Measurements from ENCODE around the gene PSMC1.
A peak's percentile ranks its signal among the peaks of the same experiment; 100 is the strongest.
"Not testable (repeated sequence)": the region's sequence is repeated elsewhere in the genome, so short reads cannot be mapped to it uniquely, and the experiment has no call there.

The PSMC1 gene

DNA sequence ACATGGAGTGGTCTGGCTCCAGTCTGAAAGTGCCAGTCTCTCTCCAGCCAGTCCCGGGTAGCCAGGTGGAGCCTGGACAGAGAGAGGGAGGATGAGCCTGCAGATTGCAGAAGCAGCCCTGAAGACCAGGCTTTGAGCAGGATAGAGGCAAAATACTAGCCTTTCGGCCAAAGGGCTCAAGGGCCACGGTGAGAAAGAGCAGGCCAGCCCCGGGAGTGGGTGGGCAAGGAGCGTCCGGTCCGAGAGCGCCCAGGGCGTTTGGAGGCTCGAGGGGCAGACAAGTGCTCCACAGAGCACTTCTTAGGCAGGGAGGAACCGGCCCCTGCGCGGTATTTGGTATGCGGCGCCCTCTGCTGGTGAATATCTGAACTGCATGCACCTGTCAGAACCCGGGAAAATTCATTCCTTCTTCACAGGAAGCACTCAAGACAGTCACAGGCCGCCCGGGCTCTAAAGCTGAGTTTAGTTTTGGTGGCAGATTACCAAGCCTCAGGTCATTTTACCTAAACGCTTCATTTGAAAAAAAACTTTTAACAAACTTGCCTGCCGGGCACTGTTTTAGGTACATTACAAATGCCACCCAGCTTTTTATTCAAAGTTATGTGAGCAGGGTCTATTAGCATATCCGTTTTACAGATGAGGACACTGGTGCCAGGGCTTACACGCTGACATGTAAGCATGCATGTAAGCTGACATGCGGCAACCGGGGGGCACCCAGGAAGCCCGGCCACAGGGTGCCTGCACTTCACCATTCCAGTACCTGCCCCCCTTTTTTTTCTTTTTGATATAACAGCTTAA lies 21.0 kb upstream of the PSMC1 start:
- H3K4me2 ChIP-seq (ENCODE audit: low read length), result peak overlapping the region; percentile 75
- peaks cover 4% of the 10 kb centered on the region; the same call in 1 of the 2 replicates for H3K27me3 ChIP-seq (ENCODE audit: low read depth, low read length)
- peak overlapping the region; percentile 93 for H2AFZ ChIP-seq (ENCODE audit: low read depth, low read length)
- no peak overlapping the region for H3K9ac ChIP-seq (ENCODE audit: low read length)
- H4K20me1 ChIP-seq (ENCODE audit: insufficient read depth, low read length), result no peaks in the 10 kb centered on the region
- H3K4me1 ChIP-seq (ENCODE audit: low read length), result peaks cover 4% of the 10 kb centered on the region
- TF ChIP-seq, protein P1, sequence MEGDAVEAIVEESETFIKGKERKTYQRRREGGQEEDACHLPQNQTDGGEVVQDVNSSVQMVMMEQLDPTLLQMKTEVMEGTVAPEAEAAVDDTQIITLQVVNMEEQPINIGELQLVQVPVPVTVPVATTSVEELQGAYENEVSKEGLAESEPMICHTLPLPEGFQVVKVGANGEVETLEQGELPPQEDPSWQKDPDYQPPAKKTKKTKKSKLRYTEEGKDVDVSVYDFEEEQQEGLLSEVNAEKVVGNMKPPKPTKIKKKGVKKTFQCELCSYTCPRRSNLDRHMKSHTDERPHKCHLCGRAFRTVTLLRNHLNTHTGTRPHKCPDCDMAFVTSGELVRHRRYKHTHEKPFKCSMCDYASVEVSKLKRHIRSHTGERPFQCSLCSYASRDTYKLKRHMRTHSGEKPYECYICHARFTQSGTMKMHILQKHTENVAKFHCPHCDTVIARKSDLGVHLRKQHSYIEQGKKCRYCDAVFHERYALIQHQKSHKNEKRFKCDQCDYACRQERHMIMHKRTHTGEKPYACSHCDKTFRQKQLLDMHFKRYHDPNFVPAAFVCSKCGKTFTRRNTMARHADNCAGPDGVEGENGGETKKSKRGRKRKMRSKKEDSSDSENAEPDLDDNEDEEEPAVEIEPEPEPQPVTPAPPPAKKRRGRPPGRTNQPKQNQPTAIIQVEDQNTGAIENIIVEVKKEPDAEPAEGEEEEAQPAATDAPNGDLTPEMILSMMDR (IDR thresholded peaks at IDR 0.05; ENCODE audit: low read depth, low read length), result peak; percentile 91
- TF ChIP-seq EZH2phosphoT487 (IDR thresholded peaks at IDR 0.05; ENCODE audit: low read depth), result no peak
- no peaks in the 10 kb centered on the region for H3K79me2 ChIP-seq (ENCODE audit: low read length)
- H3K27ac ChIP-seq (ENCODE audit: low read length), result no peak overlapping the region
- no peaks in the 10 kb centered on the region for H3K36me3 ChIP-seq (replicated peaks; ENCODE audit: low read depth, low read length)
- peaks cover 14% of the 10 kb centered on the region for H3K9me3 ChIP-seq (ENCODE audit: insufficient read depth, low read length)
- H3K4me3 ChIP-seq (ENCODE audit: low read length), result peak overlapping the region; percentile 45

GRCh38 chr14:90239139-90239538 lies 17.2 kb upstream of the PSMC1 start:
- no peak overlapping the region for H3K4me2 ChIP-seq (ENCODE audit: low read length)
- H3K27me3 ChIP-seq (ENCODE audit: low read depth, low read length), result peaks cover 4% of the 10 kb centered on the region; the same call in 1 of the 2 replicates
- H2AFZ ChIP-seq (ENCODE audit: low read depth, low read length), result no peak overlapping the region
- peaks cover 4% of the 10 kb centered on the region for H3K4me1 ChIP-seq (ENCODE audit: low read length)
- no peak overlapping the region for H3K9ac ChIP-seq (ENCODE audit: low read length)
- H3K4me3 ChIP-seq (ENCODE audit: low read length), result no peak overlapping the region
- no peak for TF ChIP-seq EZH2phosphoT487 (IDR thresholded peaks at IDR 0.05; ENCODE audit: low read depth)
- TF ChIP-seq, protein P1 (IDR thresholded peaks at IDR 0.05; ENCODE audit: low read depth, low read length), result no peak
- no peak overlapping the region for H3K27ac ChIP-seq (ENCODE audit: low read length)
- no peaks in the 10 kb centered on the region for H3K79me2 ChIP-seq (ENCODE audit: low read length)
- no peaks in the 10 kb centered on the region for H3K36me3 ChIP-seq (replicated peaks; ENCODE audit: low read depth, low read length)
- H4K20me1 ChIP-seq (ENCODE audit: insufficient read depth, low read length), result no peaks in the 10 kb centered on the region
- peaks cover 14% of the 10 kb centered on the region for H3K9me3 ChIP-seq (ENCODE audit: insufficient read depth, low read length)

- Histone ChIP-seq H3K4me1 (ENCODE audit: low read length) (no peaks in the 10 kb centered on the region), H3K9ac (ENCODE audit: low read length) (no peak overlapping the region), H4K20me1 (ENCODE audit: insufficient read depth, low read length) (no peaks in the 10 kb centered on the region), H3K9me3 (ENCODE audit: insufficient read depth, low read length) (peaks cover 14% of the 10 kb centered on the region), H3K4me2 (ENCODE audit: low read length) (no peak overlapping the region), H2AFZ (ENCODE audit: low read depth, low read length) (no peak overlapping the region), H3K4me3 (ENCODE audit: low read length) (no peak overlapping the region), H3K27me3 (ENCODE audit: low read depth, low read length) (no peaks in the 10 kb centered on the region; the same call in 1 of the 2 replicates), H3K36me3 (replicated peaks; ENCODE audit: low read depth, low read length) (no peaks in the 10 kb centered on the region), H3K27ac (ENCODE audit: low read length) (no peak overlapping the region), H3K79me2 (ENCODE audit: low read length) (no peaks in the 10 kb centered on the region)
- TF ChIP-seq EZH2phosphoT487 (IDR thresholded peaks at IDR 0.05; ENCODE audit: low read depth), result no peak
- TF ChIP-seq, protein P1 (IDR thresholded peaks at IDR 0.05; ENCODE audit: low read depth, low read length), result no peak
These were observed 13.9 kb upstream of the PSMC1 start for GRCh38 chr14:90242444-90242843.

- Histone ChIP-seq H2AFZ (ENCODE audit: low read depth, low read length) (no peak overlapping the region), H3K79me2 (ENCODE audit: low read length) (no peaks in the 10 kb centered on the region), H3K4me3 (ENCODE audit: low read length) (no peak overlapping the region), H3K27me3 (ENCODE audit: low read depth, low read length) (no peaks in the 10 kb centered on the region; the same call in 1 of the 2 replicates), H3K9ac (ENCODE audit: low read length) (no peak overlapping the region), H3K27ac (ENCODE audit: low read length) (no peak overlapping the region), H3K9me3 (ENCODE audit: insufficient read depth, low read length) (no peaks in the 10 kb centered on the region), H3K4me1 (ENCODE audit: low read length) (no peaks in the 10 kb centered on the region), H4K20me1 (ENCODE audit: insufficient read depth, low read length) (no peaks in the 10 kb centered on the region), H3K4me2 (ENCODE audit: low read length) (no peak overlapping the region), H3K36me3 (replicated peaks; ENCODE audit: low read depth, low read length) (no peaks in the 10 kb centered on the region)
- TF ChIP-seq EZH2phosphoT487 (IDR thresholded peaks at IDR 0.05; ENCODE audit: low read depth), result no peak
- TF ChIP-seq, protein P1 (IDR thresholded peaks at IDR 0.05; ENCODE audit: low read depth, low read length), result no peak
These were observed 9.4 kb upstream of the PSMC1 start for GRCh38 chr14:90246936-90247335.

DNA sequence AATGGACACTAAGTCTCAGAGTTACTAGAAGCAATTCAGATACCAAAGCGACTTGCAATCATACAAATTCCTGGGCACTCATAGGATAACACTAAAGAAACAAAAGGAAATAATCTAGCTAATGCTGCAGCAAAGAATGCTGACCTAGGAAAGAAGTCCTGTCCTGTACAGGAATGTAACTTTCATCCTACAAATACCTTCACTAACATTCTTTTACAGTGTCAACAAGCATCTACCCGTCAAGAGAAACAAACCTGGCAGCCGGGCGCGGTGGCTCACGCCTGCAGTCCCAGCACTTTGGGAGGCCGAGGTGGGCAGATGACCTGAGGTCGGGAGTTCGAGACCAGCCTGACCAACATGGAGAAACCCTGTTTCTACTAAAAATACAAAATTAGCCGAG lies 8.9 kb upstream of the PSMC1 start:
- H3K9ac ChIP-seq (ENCODE audit: low read length); H2AFZ ChIP-seq (ENCODE audit: low read depth, low read length); H3K4me2 ChIP-seq (ENCODE audit: low read length); H4K20me1 ChIP-seq (ENCODE audit: insufficient read depth, low read length); H3K4me1 ChIP-seq (ENCODE audit: low read length); H3K36me3 ChIP-seq (replicated peaks; ENCODE audit: low read depth, low read length); H3K27me3 ChIP-seq (ENCODE audit: low read depth, low read length); H3K9me3 ChIP-seq (ENCODE audit: insufficient read depth, low read length); H3K79me2 ChIP-seq (ENCODE audit: low read length); H3K27ac ChIP-seq (ENCODE audit: low read length); H3K4me3 ChIP-seq (ENCODE audit: low read length): not testable (repeated sequence)

All from OCI-LY3 (cell line).